Esophagus muscularis mucosa (tissue), 4 donors: Measurements from ENCODE around the gene ARID1B. TPM values are rescaled to one million over a fixed set of nuclear protein-coding genes. Genes with fewer than 3 reads are reported as not detected.

Experiments
- DNase-seq: peaks from one replicate; pipeline ENCODE4 v3.0.0-alpha.2; 2017; ENCODE audit errors: extremely low spot score
- H3K27ac ChIP-seq, 4 donors: fragments of 200-600 bp; sonication (generic); replicated peaks in 1 of 4; 1 replicate in 3 of 4; 2 replicates in 1 of 4; pipeline ENCODE4 v1.5.1; 2016 to 2019; ENCODE audit warnings: mild to moderate bottlenecking in 1 of 4
- H3K27me3 ChIP-seq, 4 donors: fragments of 200-600 bp; sonication (generic); one replicate each; pipeline versions ENCODE4 v1.5.1 to v1.6.0; 2016 to 2019
- H3K36me3 ChIP-seq, 4 donors: fragments of 200-600 bp; sonication (generic); one replicate each; pipeline ENCODE4 v1.5.1; 2016 to 2019
- H3K4me1 ChIP-seq, 4 donors: fragments of 200-600 bp; sonication (generic); one replicate each; pipeline ENCODE4 v1.5.1; 2016 to 2019
- H3K4me3 ChIP-seq, 4 donors: fragments of 200-600 bp; sonication (generic); 1 replicate in 2 of 4; 2 replicates in 2 of 4; pipeline ENCODE4 v1.5.1; 2016 to 2019; ENCODE audit warnings: mild to moderate bottlenecking in 4 of 4, moderate library complexity in 1 of 4
- H3K9me3 ChIP-seq, 4 donors: fragments of 200-600 bp; sonication (generic); 1 replicate in 3 of 4; 2 replicates in 1 of 4; pipeline ENCODE4 v1.5.1; 2016 to 2019
- CTCF ChIP-seq, 3 experiments: fragments of 200-600 bp in 2 of 3; fragments of 450-650 bp in 1 of 3; sonication (generic) in 2 of 3; IDR thresholded peaks; one replicate each; pipeline ENCODE4 v1.5.1; 2017 to 2019; ENCODE audit warnings: antibody characterized with exemption in 3 of 3, mild to moderate bottlenecking in 2 of 3, moderate library complexity in 1 of 3
- EP300 ChIP-seq: sonication (generic); formaldehyde crosslinking; IDR thresholded peaks from one replicate; pipeline ENCODE4 v1.6.1; 2017; ENCODE audit warnings: antibody characterized with exemption
- POLR2A ChIP-seq: fragments of 450-650 bp; IDR thresholded peaks from one replicate; pipeline ENCODE4 v1.6.1; 2017; ENCODE audit warnings: antibody characterized with exemption, moderate library complexity, mild to moderate bottlenecking, low read depth
- POLR2AphosphoS5 ChIP-seq, 2 donors: sonication (generic); formaldehyde crosslinking; IDR thresholded peaks; one replicate each; pipeline ENCODE4 v1.6.1; 2017; ENCODE audit warnings: antibody characterized with exemption in 2 of 2
- WGBS: methylation state at CpG from one replicate; pipeline ENCODE4 v1.1.5; 2018; 5-methylcytosine and 5-hydroxymethylcytosine counted together
- intact Hi-C: fragments of 100-400 bp; cut with DNase I; formaldehyde crosslinking; loops from one replicate; pipeline ENCODE4 v1.15.1; 2023
- total RNA-seq, 4 donors: library from RNA; depleted of rRNA; stranded (reverse); fragments of >200 nt; gene quantifications; one replicate each; pipeline versions ENCODE4 v1.1.0 to v1.2.1, GENCODE V29; 2016

Gene ARID1B
- total RNA-seq, 4 donors from 2014 or later = 55.0 to 87.2 (median 72.7) TPM

GRCh38 chr6:157092736-157093135 lies 315.6 kb downstream of the ARID1B start:
- Histone ChIP-seq H3K4me3 (no peak overlapping the region), H3K4me1 (peaks cover 27 to 72% (median 55%) of the 10 kb centered on the region in 4 donors), H3K27ac (no peak overlapping the region), H3K27me3 (no peaks in the 10 kb centered on the region), H3K36me3 (no peaks in the 10 kb centered on the region), H3K9me3 (no peaks in the 10 kb centered on the region)
- WGBS = 83% methylated on average over 6 of the region's 6 CpGs
- no peak for TF ChIP-seq POLR2AphosphoS5 (IDR thresholded peaks at IDR 0.05)
- no peak for TF ChIP-seq CTCF (IDR thresholded peaks at IDR 0.05)
- no peak for TF ChIP-seq POLR2A
- TF ChIP-seq EP300 = no peak
- no peak for DNase-seq
- intact Hi-C loops = no loop called here

GRCh38 chr6:157093536-157093935 lies 316.4 kb downstream of the ARID1B start:
- DNase-seq = no peak
- whole genome bisulfite sequencing = 76% methylated on average over 3 of the region's 3 CpGs
- TF ChIP-seq CTCF (IDR thresholded peaks at IDR 0.05) (no peak), POLR2AphosphoS5 (IDR thresholded peaks at IDR 0.05) (no peak), EP300 (no peak), POLR2A (no peak)

GRCh38 chr6:157094038-157094437 lies 316.9 kb downstream of the ARID1B start:
- WGBS = 95% methylated on average over 6 of the region's 6 CpGs
- intact Hi-C loops = no loop called here
- Histone ChIP-seq H3K27me3 (no peaks in the 10 kb centered on the region), H3K36me3 (no peaks in the 10 kb centered on the region), H3K27ac (no peak overlapping the region), H3K4me1 (peaks cover 19 to 60% (median 51%) of the 10 kb centered on the region in 4 donors), H3K9me3 (no peaks in the 10 kb centered on the region), H3K4me3 (no peak overlapping the region)
- DNase-seq = no peak
- no peak for TF ChIP-seq POLR2AphosphoS5 (IDR thresholded peaks at IDR 0.05)
- no peak for TF ChIP-seq CTCF (IDR thresholded peaks at IDR 0.05)
- no peak for TF ChIP-seq EP300
- TF ChIP-seq POLR2A = no peak

More at GRCh38 chr6:157093536-157093935, 316.4 kb downstream of the ARID1B start:
- Histone ChIP-seq H3K9me3 (no peaks in the 10 kb centered on the region), H3K27me3 (no peaks in the 10 kb centered on the region), H3K4me3 (no peak overlapping the region), H3K4me1 (peaks cover 24 to 65% (median 54%) of the 10 kb centered on the region in 4 donors), H3K36me3 (no peaks in the 10 kb centered on the region), H3K27ac (no peak overlapping the region)
- intact Hi-C loops = no loop called here

- no peak overlapping the region for H3K27ac ChIP-seq
- no peaks in the 10 kb centered on the region for H3K27me3 ChIP-seq
- H3K4me3 ChIP-seq = no peak overlapping the region
- TF ChIP-seq POLR2AphosphoS5 (IDR thresholded peaks at IDR 0.05) (no peak), EP300 (no peak), POLR2A (no peak), CTCF (IDR thresholded peaks at IDR 0.05) (no peak)
- H3K36me3 ChIP-seq = no peaks in the 10 kb centered on the region
- intact Hi-C loops = no loop called here
- WGBS = 91% methylated on average over 6 of the region's 6 CpGs
- DNase-seq = no peak
- peaks cover 20 to 52% (median 41%) of the 10 kb centered on the region in 4 donors for H3K4me1 ChIP-seq
- H3K9me3 ChIP-seq = no peaks in the 10 kb centered on the region
These were observed 317.9 kb downstream of the ARID1B start for GRCh38 chr6:157095084-157095483.

GRCh38 chr6:157095569-157095968 lies 318.4 kb downstream of the ARID1B start:
- TF ChIP-seq EP300 (no peak), POLR2AphosphoS5 (IDR thresholded peaks at IDR 0.05) (no peak), CTCF (IDR thresholded peaks at IDR 0.05) (no peak), POLR2A (no peak)
- WGBS = 97% methylated on average over 5 of the region's 5 CpGs

More at GRCh38 chr6:157095569-157095968, 318.4 kb downstream of the ARID1B start:
- no peaks in the 10 kb centered on the region for H3K36me3 ChIP-seq
- no peaks in the 10 kb centered on the region for H3K27me3 ChIP-seq
- H3K4me1 ChIP-seq = peaks cover 24 to 47% (median 36%) of the 10 kb centered on the region in 4 donors
- H3K9me3 ChIP-seq = no peaks in the 10 kb centered on the region
- DNase-seq = no peak
- no peak overlapping the region for H3K27ac ChIP-seq
- H3K4me3 ChIP-seq = no peak overlapping the region
- intact Hi-C loops = no loop called here
